Esophagus muscularis mucosa (tissue), 4 donors: ENCODE results near the gene PPP1R14C.

Experiments used
- CTCF ChIP-seq, 3 experiments: fragments of 200-600 bp in 2 of 3; fragments of 450-650 bp in 1 of 3; sonication (generic) in 2 of 3; IDR thresholded peaks; one replicate each; pipeline ENCODE4 v1.5.1; 2017 to 2019; ENCODE audit warnings: antibody characterized with exemption in 3 of 3, mild to moderate bottlenecking in 2 of 3, moderate library complexity in 1 of 3
- EP300 ChIP-seq: sonication (generic); formaldehyde crosslinking; IDR thresholded peaks from one replicate; pipeline ENCODE4 v1.6.1; 2017; ENCODE audit warnings: antibody characterized with exemption
- POLR2A ChIP-seq: fragments of 450-650 bp; IDR thresholded peaks from one replicate; pipeline ENCODE4 v1.6.1; 2017; ENCODE audit warnings: antibody characterized with exemption, moderate library complexity, mild to moderate bottlenecking, low read depth

GRCh38 chr6:150201772-150202329 lies 59.0 kb downstream of the PPP1R14C start:
- no peak for TF ChIP-seq POLR2A
- no peak for TF ChIP-seq CTCF (IDR thresholded peaks at IDR 0.05)
- no peak for TF ChIP-seq EP300
